Smooth muscle cell of the brain vasculature (primary cell): ENCODE measurements around the gene HAO1.
"Not testable (repeated sequence)": the region's sequence is repeated elsewhere in the genome, so short reads cannot be mapped to it uniquely, and the experiment has no call there.

Experiments
- DNase-seq: peaks from one replicate; pipeline ENCODE4 v3.0.0-alpha.2; 2012; ENCODE audit warnings: low read depth, low spot score

Gene HAO1

GRCh38 chr20:7940341-7940740 is at the start of gene HAO1:
Gene HAO1, minus strand, starts transcription at chr20:7940458. Its CDS starts 36 bp downstream, at chr20:7940422.
- DNase-seq = no peak

GRCh38 chr20:7989379-7989778 is 49.1 kb upstream of the HAO1 start:
- DNase-seq = no peak

GRCh38 chr20:7985916-7986315 is 45.7 kb upstream of the HAO1 start:
- DNase-seq = no peak

GRCh38 chr20:7984192-7984591 is 43.9 kb upstream of the HAO1 start:
- no peak for DNase-seq

DNA sequence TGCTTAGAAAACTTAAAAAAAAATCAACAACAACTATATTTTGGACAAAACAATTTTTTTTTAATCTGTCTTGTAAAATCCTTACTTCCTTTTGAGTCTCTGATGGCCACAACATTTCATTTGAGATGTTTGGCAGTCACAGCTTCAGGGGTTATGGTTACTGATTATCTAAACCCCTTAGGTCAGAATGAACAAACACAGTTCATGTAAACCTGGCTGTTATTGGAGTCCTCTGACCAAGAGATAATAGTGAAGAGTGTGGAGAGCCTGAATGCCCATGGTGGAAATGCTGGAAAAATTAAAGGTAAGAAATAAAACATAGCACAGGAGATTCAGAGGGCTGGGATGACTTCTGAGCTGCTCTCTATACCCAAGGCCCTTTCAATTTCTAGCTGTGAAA is 41.1 kb upstream of the HAO1 start:
- no peak for DNase-seq

DNA sequence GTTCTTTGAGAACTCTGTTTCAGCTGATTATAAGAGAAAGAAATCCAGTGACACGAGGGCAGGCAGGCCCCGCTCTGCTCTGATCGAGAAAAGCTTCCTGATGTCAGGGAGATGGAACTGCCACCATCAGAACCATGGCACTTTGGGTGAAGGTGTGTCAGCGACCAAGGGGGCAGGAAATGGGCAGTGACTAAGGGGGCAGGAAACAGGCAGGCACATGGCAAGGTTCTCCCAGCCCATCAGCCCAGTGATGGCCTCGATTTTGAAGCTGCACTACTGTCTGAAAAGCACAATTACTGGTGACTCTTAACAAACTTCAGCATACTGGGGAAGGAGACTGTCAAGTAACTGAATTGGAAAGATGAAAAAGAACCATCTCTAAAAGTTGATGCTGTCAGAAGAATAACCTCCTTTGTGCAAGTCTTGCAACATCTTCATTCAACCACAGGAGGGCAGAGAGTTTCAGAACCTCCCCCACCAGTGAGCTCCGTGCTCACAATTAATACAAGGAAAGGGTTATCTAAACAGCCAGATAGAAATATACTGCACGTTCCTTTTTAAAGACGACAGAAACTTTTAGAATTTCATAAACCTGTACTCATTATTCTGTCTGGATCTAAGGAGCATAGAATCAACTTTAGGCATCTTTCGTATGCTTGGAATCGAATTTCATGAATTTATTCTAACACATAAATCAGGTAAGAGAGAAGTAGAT is 40.2 kb upstream of the HAO1 start:
- DNase-seq = peak; percentile 12

- DNase-seq = no peak
These were observed 37.5 kb upstream of the HAO1 start for GRCh38 chr20:7977709-7978108.

- DNase-seq = no peak
These were observed 35.7 kb upstream of the HAO1 start for GRCh38 chr20:7975851-7976414.

DNA sequence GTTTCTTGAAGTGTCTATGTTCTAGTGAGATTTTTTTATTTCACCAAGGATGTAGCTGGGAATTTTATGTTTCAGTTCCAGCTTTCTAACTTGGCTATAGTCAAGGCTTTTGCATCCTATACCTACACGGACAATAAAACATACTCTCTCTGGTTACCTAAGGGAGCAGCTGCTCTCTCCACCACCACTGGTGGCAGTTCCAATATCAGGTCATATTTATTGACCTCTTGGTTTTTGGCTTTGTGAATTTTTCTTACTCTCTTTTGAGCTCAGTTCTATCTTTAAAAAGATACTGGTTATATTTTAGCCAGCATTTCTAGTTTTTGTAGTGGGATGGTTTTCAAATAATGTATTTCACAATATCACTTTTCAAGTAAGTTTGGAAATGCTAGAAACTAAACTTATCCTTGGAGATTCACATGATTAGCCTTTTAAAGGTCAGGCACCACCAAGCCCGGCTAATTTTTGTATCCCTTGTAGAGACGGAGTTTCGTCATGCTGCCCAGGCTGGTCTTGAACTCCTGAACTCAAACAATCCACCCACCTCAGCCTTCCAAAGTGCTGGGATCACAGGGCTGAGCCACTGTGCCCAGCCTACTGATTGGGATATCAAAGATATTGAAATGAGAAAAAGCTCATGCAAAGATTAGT is 34.7 kb upstream of the HAO1 start:
- no peak for DNase-seq

DNA sequence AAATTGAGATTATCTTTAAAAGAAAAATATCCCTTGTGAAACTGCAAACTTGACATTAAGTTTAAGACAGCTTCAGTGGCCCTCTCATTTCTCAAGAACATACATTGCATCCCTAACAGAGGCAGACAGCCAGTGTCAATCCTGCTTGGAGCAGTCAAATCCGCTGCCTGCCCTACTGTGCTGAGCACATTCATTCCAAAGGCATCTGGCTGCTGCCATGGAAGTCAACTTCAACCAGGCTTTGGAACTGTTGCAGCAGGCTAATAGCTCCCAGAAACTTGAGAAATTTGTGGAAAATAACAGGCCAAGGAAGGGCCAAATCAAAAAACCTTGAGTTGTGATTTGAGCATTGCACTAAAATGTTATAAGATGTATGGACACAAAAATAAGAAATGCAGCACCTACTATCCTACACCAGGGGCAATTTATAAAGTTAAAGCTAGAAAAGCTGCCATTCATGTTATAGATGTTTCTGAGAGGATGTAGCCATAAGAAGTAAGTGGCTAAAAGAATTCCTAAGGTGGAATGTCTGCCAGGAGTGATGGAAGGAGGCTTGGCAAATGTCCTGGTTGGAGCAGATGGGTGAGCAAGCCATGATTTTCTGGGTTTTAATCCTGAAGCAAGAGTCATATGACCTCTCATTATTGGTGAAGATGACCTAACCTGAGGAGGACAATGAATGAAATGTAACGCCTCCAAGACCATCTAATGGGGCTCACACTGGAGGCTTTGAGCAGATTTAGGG is 31.4 kb upstream of the HAO1 start:
- DNase-seq = no peak

DNA sequence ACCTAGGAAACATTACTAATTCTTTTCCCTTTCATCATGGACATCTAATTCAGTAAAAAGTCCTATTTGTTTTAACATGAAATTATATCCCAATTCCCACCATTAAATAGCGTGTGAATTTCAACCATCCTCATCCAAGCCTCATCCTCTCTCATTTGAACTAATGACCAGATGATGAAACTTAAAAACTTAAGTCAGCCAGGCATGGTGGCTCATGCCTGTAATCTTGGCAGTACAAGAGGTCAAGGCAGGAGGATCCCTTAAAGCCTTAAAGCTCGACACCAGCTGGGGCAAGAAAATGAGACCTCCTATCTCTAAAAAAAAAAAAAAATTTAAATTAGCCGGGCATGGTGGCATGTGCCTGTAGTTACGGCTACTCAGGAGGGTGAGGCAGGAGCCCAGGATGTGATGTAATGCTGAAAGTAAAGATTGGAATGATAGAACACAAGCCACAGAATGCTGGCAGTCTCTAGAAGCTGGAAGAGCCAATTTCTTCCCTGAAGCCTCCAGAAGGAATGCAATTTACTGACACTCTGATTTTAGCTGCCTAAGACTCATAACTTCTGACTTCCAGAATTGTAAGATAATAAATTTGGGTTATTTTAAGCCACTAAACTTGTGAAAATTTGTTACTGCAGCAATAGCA is 27.1 kb upstream of the HAO1 start:
- no peak for DNase-seq

- no peak for DNase-seq
These were observed 25.9 kb upstream of the HAO1 start for GRCh38 chr20:7966176-7966575.

DNA sequence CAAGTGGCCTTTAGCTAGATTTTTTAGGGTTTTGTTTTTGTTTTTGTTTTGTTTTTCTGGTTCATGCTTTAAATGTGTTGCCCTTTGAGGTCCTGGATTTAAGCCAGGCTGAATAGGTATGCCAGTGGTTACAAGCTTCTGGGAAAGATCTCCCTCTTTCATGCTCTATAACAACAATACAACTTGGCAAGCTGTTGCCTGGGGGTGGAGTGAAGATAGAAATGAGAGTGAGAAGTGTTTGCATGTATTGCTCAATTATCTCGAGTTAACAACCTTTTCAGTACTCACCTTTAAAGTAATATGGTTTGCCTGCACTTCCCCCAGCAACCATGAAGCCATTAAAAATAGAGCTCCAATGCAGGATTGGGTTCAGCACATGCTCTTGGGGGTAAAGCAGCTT is 19.2 kb upstream of the HAO1 start:
- DNase-seq = no peak

DNA sequence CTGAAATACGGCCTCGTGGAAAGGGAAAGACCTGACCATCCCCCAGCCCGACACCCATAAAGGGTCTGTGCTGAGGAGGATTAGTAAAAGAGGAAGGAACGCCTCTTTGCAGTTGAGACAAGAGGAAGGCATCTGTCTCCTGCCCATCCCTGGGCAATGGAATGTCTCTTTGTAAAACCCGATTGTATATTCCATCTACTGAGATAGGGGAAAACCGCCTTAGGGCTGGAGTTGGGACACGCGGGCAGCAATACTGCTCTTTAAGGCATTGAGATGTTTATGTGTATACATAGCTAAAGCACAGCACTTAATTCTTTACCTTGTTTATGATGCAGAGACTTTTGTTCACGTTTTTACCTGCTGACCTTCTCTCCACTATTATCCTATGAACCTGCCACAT is 16.3 kb upstream of the HAO1 start:
- not testable (repeated sequence) for DNase-seq

DNA sequence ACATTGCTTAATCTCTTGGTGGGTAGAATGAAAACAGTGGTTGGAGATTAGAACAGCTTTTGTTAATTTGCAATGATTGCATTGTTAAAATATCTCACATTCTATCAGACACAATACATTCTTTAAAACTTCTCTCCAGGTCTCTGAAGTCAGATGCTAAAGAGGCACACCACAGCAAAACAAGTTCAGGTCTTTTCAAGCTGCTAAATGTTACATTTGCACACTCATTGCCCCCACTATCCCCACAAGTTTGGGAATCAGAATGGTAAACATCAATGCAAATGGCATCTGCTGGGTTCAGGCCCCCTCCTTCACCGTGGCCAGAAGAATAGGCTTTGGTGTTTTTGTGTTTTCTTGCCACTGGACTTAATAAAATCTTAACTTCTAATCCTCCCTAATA is 10.1 kb upstream of the HAO1 start:
- DNase-seq = no peak

- no peak for DNase-seq
These were observed 3.6 kb upstream of the HAO1 start for GRCh38 chr20:7943891-7944290.

GRCh38 chr20:7939663-7940062 is 595 bp downstream of the HAO1 start:
- no peak for DNase-seq

GRCh38 chr20:7938058-7938457 is 2.2 kb downstream of the HAO1 start:
- DNase-seq = no peak

- no peak for DNase-seq
These were observed 2.9 kb downstream of the HAO1 start for GRCh38 chr20:7937328-7937727.

GRCh38 chr20:7935027-7935551 is 5.2 kb downstream of the HAO1 start:
- DNase-seq = no peak

- no peak for DNase-seq
These were observed 6.9 kb downstream of the HAO1 start for GRCh38 chr20:7933346-7933745.

DNA sequence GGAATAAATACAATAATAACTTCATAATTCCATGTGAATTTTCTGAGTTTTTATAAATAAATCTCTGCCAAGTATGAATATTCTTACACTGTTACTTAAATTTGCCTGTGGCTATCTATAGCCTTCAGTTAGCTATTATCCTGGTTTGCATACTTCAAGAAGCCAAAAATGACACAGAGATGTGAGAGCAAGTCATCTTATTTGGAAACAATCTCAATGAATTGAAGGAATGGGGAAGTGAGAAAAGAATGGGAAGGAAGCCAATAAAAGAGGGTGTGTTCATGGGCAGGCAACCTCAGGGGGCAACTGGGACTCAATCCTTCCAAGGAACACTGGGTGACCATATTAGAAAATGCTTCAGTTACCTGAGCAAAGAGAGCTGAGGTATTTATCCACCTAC is 9.9 kb downstream of the HAO1 start:
- no peak for DNase-seq
